Peyer's patch (tissue), 4 donors: ENCODE measurements around the gene KRT4.

Experiments used
- CTCF ChIP-seq, 6 experiments: fragments of 450-650 bp in 4 of 6; fragments of 200-600 bp in 2 of 6; sonication (generic) in 1 of 6; IDR thresholded peaks; one replicate each; pipeline ENCODE4 v1.5.1; 2017 to 2019; ENCODE audit warnings: antibody characterized with exemption in 6 of 6, mild to moderate bottlenecking in 3 of 6, moderate library complexity in 1 of 6
- POLR2A ChIP-seq, 2 donors: fragments of 450-650 bp; IDR thresholded peaks; one replicate each; pipeline ENCODE4 v1.5.1; 2017; ENCODE audit warnings: antibody characterized with exemption in 2 of 2, mild to moderate bottlenecking in 2 of 2, moderate library complexity in 2 of 2

- TF ChIP-seq CTCF (IDR thresholded peaks at IDR 0.05) (no peak), POLR2A (IDR thresholded peaks at IDR 0.05) (no peak)
These were observed 47.6 kb upstream of the KRT4 start for GRCh38 chr12:52861511-52861910.
